GM12872 (cell line): ENCODE data around the gene OR8B8.

Source experiments
- CTCF ChIP-seq: IDR thresholded peaks from 3 replicates; pipeline ENCODE4 v1.5.1; 2011; ENCODE audit warnings: low read depth, mild to moderate bottlenecking, low read length, moderate library complexity; ENCODE audit not compliant: insufficient read depth

Gene OR8B8

GRCh38 chr11:124463990-124464389 lies 18.5 kb upstream of the OR8B8 start:
- TF ChIP-seq CTCF, result no peak

GRCh38 chr11:124463324-124463723 lies 17.8 kb upstream of the OR8B8 start:
- TF ChIP-seq CTCF, result no peak

GRCh38 chr11:124460459-124460858 lies 15.0 kb upstream of the OR8B8 start:
- TF ChIP-seq CTCF, result no peak

- no peak for TF ChIP-seq CTCF
These were observed 9.1 kb upstream of the OR8B8 start for GRCh38 chr11:124454552-124454951.

GRCh38 chr11:124446916-124447315 lies 1.4 kb upstream of the OR8B8 start:
- no peak for TF ChIP-seq CTCF

- no peak for TF ChIP-seq CTCF
These were observed 2.6 kb downstream of the OR8B8 start for GRCh38 chr11:124442847-124443246.

- no peak for TF ChIP-seq CTCF
These were observed 3.1 kb downstream of the OR8B8 start for GRCh38 chr11:124442442-124442841.

- no peak for TF ChIP-seq CTCF
These were observed 4.0 kb downstream of the OR8B8 start for GRCh38 chr11:124441519-124441918.
